Ascending aorta (tissue), 2 donors: ENCODE results near the gene P2RX1. TPM values are rescaled to one million over a fixed set of nuclear protein-coding genes. Genes with fewer than 3 reads are reported as not detected.

ENCODE experiments used
- DNase-seq, 2 donors: peaks; one replicate each; pipeline ENCODE4 v3.0.0-alpha.2; 2019; ENCODE audit warnings: low spot score in 2 of 2
- H3K27ac ChIP-seq, 2 donors: fragments of 200-600 bp; sonication (generic); one replicate each; pipeline ENCODE4 v1.5.1; 2016 to 2017; ENCODE audit warnings: mild to moderate bottlenecking in 1 of 2
- H3K27me3 ChIP-seq: fragments of 200-600 bp; sonication (generic); one replicate; pipeline ENCODE4 v1.5.1; 2017
- H3K36me3 ChIP-seq, 2 donors: fragments of 200-600 bp; sonication (generic); one replicate each; pipeline ENCODE4 v1.5.1; 2016
- H3K4me1 ChIP-seq, 2 donors: fragments of 200-600 bp; sonication (generic); one replicate each; pipeline ENCODE4 v1.5.1; 2016 to 2017; ENCODE audit warnings: mild to moderate bottlenecking in 1 of 2
- H3K4me3 ChIP-seq, 2 donors: fragments of 200-600 bp; sonication (generic); one replicate each; pipeline ENCODE4 v1.5.1; 2016 to 2017; ENCODE audit warnings: mild to moderate bottlenecking in 1 of 2
- H3K9me3 ChIP-seq, 2 donors: fragments of 200-600 bp; sonication (generic); one replicate each; pipeline ENCODE4 v1.5.1; 2016
- intact Hi-C: fragments of 100-400 bp; cut with DNase I; formaldehyde crosslinking; loops from one replicate; pipeline ENCODE4 v1.15.1; 2023
- total RNA-seq: library from RNA; depleted of rRNA; stranded (reverse); fragments of >200 nt; gene quantifications from one replicate; pipeline ENCODE4 v1.1.0, GENCODE V29; 2016
- TF ChIP-seq, protein P1 (sequence below), 3 experiments: fragments of 200-600 bp in 2 of 3; fragments of 450-650 bp in 1 of 3; sonication (generic) in 2 of 3; IDR thresholded peaks; one replicate each; pipeline ENCODE4 v1.5.1; 2016 to 2019; ENCODE audit warnings: antibody characterized with exemption in 3 of 3, mild to moderate bottlenecking in 1 of 3, moderate library complexity in 1 of 3

P2RX1 gene
- total RNA-seq, 1 donor from 2014 or later = not detected

DNA sequence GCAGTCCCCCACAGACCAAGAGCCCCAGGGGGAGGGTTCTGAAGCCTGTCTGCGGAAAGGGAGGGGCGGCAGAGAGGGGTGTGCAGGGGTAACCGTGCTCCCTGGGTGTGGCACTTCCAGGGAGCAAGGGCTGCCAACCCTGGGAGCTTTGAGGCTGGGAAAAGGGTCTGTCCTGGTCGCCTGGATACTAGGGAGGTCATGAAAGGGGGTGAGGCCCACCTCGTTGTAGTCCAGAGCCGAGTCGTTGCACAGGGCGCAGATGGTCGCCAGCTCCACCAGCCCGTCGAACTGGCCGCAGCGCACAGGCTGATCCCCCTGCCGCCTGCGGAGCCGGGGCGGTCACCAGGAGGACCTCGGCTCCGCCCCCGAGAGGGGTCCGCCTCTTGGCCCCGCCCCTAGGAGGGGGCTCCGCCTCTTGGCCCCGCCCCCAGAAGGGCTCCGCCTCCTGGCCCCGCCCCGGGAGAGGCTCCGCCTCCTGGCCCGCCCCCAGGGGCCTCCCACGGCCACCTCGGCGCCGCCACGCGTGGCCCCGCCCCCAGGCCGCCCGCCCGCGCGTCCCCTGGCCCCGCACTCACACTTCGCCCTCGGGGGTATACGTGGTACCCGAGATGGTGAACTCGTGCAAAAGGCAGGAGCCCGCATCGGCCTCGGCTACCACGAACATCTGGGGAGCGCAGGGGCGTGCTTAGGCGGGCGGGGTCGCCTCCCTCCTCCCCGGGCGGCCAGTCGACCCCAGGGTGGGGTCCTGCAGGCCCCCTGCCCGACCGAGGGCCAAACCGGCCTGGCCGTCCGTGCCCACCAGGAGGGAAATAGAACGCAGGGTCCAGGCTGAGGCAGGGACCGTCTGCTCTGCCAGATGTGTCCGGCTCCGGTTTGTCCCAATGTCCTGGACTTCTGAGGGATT lies 28.5 kb upstream of the P2RX1 start:
- intact Hi-C loops = no loop called here
- TF ChIP-seq, protein P1, sequence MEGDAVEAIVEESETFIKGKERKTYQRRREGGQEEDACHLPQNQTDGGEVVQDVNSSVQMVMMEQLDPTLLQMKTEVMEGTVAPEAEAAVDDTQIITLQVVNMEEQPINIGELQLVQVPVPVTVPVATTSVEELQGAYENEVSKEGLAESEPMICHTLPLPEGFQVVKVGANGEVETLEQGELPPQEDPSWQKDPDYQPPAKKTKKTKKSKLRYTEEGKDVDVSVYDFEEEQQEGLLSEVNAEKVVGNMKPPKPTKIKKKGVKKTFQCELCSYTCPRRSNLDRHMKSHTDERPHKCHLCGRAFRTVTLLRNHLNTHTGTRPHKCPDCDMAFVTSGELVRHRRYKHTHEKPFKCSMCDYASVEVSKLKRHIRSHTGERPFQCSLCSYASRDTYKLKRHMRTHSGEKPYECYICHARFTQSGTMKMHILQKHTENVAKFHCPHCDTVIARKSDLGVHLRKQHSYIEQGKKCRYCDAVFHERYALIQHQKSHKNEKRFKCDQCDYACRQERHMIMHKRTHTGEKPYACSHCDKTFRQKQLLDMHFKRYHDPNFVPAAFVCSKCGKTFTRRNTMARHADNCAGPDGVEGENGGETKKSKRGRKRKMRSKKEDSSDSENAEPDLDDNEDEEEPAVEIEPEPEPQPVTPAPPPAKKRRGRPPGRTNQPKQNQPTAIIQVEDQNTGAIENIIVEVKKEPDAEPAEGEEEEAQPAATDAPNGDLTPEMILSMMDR (IDR thresholded peaks at IDR 0.05) = no peak
- Histone ChIP-seq H3K4me1 (no peaks in the 10 kb centered on the region), H3K27ac (no peak overlapping the region), H3K36me3 (peaks cover 33 to 55% of the 10 kb centered on the region in 2 donors), H3K9me3 (no peaks in the 10 kb centered on the region), H3K27me3 (no peaks in the 10 kb centered on the region), H3K4me3 (no peak overlapping the region)
- no peak for DNase-seq

DNA sequence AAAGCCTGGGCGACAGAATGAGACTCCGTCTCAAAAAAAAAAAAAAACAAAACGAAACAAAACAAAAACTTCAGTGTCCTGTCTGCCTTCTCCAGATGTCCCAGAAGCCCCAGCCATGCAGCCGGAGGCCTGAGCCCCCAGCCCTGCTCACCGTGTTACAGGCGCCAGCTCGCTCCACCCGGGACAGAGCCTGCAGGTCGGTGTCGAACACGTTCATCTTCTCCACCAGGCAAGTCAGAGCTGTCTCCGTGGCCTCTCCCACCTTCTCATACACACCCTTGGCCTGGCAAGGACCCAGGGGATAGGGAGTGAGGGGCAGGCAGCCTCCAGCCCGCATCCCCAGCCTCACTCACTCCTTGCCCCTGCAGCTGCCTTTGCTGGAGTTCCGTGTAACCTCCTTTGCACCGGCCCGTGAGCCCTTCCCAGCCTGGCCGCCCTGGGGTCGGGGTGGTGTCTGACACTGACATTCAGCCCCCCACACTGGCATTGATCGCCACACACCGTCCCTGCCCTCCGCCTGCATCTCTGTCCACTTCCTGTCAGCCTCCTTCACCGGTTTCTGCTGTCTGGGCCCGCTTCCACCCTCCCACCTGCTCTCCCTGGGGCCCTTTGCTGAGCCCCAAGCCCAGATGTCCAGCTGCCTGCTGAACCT lies 27.1 kb upstream of the P2RX1 start:
- TF ChIP-seq, protein P1 (IDR thresholded peaks at IDR 0.05) = no peak
- intact Hi-C loops = no loop called here
- Histone ChIP-seq H3K9me3 (no peaks in the 10 kb centered on the region), H3K4me1 (no peaks in the 10 kb centered on the region), H3K27ac (no peak overlapping the region), H3K36me3 (peaks cover 28 to 59% of the 10 kb centered on the region in 2 donors), H3K27me3 (no peaks in the 10 kb centered on the region), H3K4me3 (no peak overlapping the region)
- no peak for DNase-seq

DNA sequence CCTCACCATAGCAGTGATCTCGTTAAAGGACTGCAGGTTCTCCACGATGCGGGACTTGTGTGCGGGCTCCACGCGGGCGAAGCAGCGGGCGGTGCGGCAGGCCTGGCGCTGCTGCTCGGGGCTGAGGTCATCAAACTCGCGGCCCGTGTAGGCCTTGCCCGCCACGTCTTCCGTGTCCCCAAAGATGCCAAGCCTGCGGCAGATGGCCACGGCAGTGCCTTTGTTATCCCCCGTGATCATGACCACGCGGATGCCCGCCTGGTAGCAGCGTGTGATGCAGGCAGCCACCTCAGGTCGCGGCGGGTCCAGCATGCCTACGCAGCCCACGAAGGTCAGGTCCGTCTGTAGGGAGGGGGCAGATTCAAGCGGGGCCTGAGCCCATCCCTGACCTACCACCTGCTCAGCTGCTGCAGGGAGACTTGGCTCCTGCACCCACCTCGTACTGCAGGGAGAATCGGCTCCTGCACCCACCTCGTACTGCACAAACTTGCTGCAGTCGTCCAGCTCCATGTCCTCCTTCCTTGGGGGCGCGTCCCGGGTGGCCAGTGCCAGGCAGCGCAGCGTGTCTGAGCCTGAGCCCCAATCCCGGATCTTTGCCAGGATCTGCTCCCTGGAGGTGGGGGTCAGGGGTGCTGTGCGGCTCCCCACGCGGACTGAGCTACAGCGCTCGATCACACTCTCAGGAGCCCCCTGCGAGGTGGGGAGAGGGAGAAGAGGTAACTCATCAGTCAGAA lies 24.9 kb upstream of the P2RX1 start:
- Histone ChIP-seq H3K27me3 (no peaks in the 10 kb centered on the region), H3K27ac (no peak overlapping the region), H3K36me3 (peaks cover 38 to 51% of the 10 kb centered on the region in 2 donors), H3K4me3 (no peak overlapping the region), H3K4me1 (no peaks in the 10 kb centered on the region), H3K9me3 (no peaks in the 10 kb centered on the region)
- DNase-seq = no peak
- intact Hi-C loops = no loop called here
- TF ChIP-seq, protein P1 (IDR thresholded peaks at IDR 0.05) = no peak

DNA sequence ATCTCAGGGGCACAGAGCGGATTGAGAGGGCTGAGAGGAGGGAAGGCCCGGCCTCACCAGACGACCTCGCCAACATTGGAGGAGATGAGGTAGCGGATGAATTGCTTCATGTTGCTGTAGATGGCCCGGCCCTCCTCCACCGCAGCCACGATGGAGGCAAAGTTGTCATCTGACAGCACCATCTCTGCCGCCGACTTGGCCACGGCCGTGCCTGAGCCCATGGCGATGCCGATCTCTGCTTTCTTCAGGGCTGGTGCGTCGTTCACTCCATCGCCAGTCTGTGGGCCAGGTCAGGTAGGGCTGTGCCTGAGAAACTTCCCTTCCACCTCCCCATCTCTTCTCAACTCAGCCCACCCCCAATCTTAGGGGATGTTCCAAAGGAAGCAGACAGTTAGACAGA lies 21.1 kb upstream of the P2RX1 start:
- Histone ChIP-seq H3K9me3 (no peaks in the 10 kb centered on the region), H3K4me3 (no peak overlapping the region), H3K27ac (no peak overlapping the region), H3K27me3 (no peaks in the 10 kb centered on the region), H3K36me3 (peaks cover 37 to 54% of the 10 kb centered on the region in 2 donors), H3K4me1 (no peaks in the 10 kb centered on the region)
- TF ChIP-seq, protein P1 (IDR thresholded peaks at IDR 0.05) = no peak
- no peak for DNase-seq
- intact Hi-C loops = no loop called here

DNA sequence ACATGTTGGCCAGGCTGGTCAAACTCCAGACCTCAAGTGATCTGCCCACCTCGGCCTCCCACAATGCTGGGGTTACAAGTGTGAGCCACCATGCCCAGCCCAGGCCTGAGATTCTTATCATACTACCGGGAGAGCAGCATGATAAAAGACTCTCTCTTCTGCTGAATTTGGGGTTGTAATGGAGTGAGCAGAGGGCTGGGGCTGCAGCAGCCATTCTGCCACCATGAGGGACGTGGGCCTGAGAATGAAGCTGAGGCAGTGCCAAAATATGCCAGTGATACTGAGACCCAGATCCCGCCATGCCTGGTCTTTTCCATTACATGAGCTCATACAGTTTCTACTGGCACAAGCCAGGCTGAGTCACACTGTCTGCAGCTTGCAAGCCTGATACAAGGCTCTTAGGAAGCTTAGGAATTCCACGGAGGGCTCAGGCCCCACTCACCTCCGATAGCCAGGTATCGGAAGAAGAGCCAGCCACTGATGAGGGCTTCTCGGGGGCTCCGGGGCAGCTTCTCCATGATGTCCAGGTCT lies 19.6 kb upstream of the P2RX1 start:
- Histone ChIP-seq H3K4me3 (no peak overlapping the region), H3K27ac (no peak overlapping the region), H3K27me3 (no peaks in the 10 kb centered on the region), H3K4me1 (no peaks in the 10 kb centered on the region), H3K36me3 (peaks cover 29 to 41% of the 10 kb centered on the region in 2 donors), H3K9me3 (no peaks in the 10 kb centered on the region)
- intact Hi-C loops = no loop called here
- DNase-seq = no peak
- TF ChIP-seq, protein P1 (IDR thresholded peaks at IDR 0.05) = no peak
